IPS-18c (cell line): Measurements from ENCODE around the gene TP53BP1.

Experiments
- H3K4me3 ChIP-seq: 2 replicates; pipeline ENCODE4 v1.7.0; 2013; ENCODE audit warnings: low read depth, mild to moderate bottlenecking, low read length, moderate library complexity; ENCODE audit not compliant: insufficient read depth
- H3K9me3 ChIP-seq: one replicate; pipeline ENCODE4 v1.6.1; 2013; ENCODE audit warnings: mild to moderate bottlenecking, low read length, moderate library complexity; ENCODE audit not compliant: control insufficient read depth, insufficient read depth

TP53BP1 gene

GRCh38 chr15:43446344-43446743, 46.6 kb downstream of the TP53BP1 start:
- no peaks in the 10 kb centered on the region for H3K9me3 ChIP-seq
- no peak overlapping the region for H3K4me3 ChIP-seq

GRCh38 chr15:43441316-43441715, 51.6 kb downstream of the TP53BP1 start:
- H3K4me3 ChIP-seq, result no peak overlapping the region
- no peaks in the 10 kb centered on the region for H3K9me3 ChIP-seq

- H3K9me3 ChIP-seq, result no peaks in the 10 kb centered on the region
- H3K4me3 ChIP-seq, result no peak overlapping the region
Observed at GRCh38 chr15:43440721-43441281, 52.2 kb downstream of the TP53BP1 start.

GRCh38 chr15:43439268-43439667, 53.7 kb downstream of the TP53BP1 start:
- H3K9me3 ChIP-seq, result no peaks in the 10 kb centered on the region
- H3K4me3 ChIP-seq, result no peak overlapping the region

GRCh38 chr15:43436395-43436794, 56.6 kb downstream of the TP53BP1 start:
- Histone ChIP-seq H3K4me3 (no peak overlapping the region), H3K9me3 (no peaks in the 10 kb centered on the region)

- H3K4me3 ChIP-seq, result no peak overlapping the region
- H3K9me3 ChIP-seq, result no peaks in the 10 kb centered on the region
Observed at GRCh38 chr15:43434446-43434845, 58.5 kb downstream of the TP53BP1 start.

GRCh38 chr15:43433661-43434303, 59.2 kb downstream of the TP53BP1 start:
- no peaks in the 10 kb centered on the region for H3K9me3 ChIP-seq
- H3K4me3 ChIP-seq, result no peak overlapping the region

GRCh38 chr15:43433165-43433564, 59.8 kb downstream of the TP53BP1 start:
- Histone ChIP-seq H3K9me3 (no peaks in the 10 kb centered on the region), H3K4me3 (no peak overlapping the region)

GRCh38 chr15:43429687-43430086, 63.3 kb downstream of the TP53BP1 start:
- Histone ChIP-seq H3K4me3 (no peak overlapping the region), H3K9me3 (no peaks in the 10 kb centered on the region)

GRCh38 chr15:43423793-43424192, 69.2 kb downstream of the TP53BP1 start:
- H3K9me3 ChIP-seq, result no peaks in the 10 kb centered on the region

GRCh38 chr15:43420876-43421275, 72.1 kb downstream of the TP53BP1 start:
- H3K9me3 ChIP-seq, result no peaks in the 10 kb centered on the region

More at GRCh38 chr15:43423793-43424192, 69.2 kb downstream of the TP53BP1 start:
- H3K4me3 ChIP-seq, result no peak overlapping the region

GRCh38 chr15:43420435-43420834, 72.5 kb downstream of the TP53BP1 start:
- Histone ChIP-seq H3K4me3 (no peak overlapping the region), H3K9me3 (no peaks in the 10 kb centered on the region)

More at GRCh38 chr15:43420876-43421275, 72.1 kb downstream of the TP53BP1 start:
- no peak overlapping the region for H3K4me3 ChIP-seq

- H3K4me3 ChIP-seq, result no peak overlapping the region
- H3K9me3 ChIP-seq, result no peaks in the 10 kb centered on the region
Observed at GRCh38 chr15:43414196-43414595, 78.8 kb downstream of the TP53BP1 start.

GRCh38 chr15:43412096-43412495, 80.9 kb downstream of the TP53BP1 start:
- no peaks in the 10 kb centered on the region for H3K9me3 ChIP-seq
- H3K4me3 ChIP-seq, result no peak overlapping the region

GRCh38 chr15:43410572-43411214, 82.3 kb downstream of the TP53BP1 start:
- H3K4me3 ChIP-seq, result no peak overlapping the region
- no peaks in the 10 kb centered on the region for H3K9me3 ChIP-seq

- H3K4me3 ChIP-seq, result no peak overlapping the region
- no peaks in the 10 kb centered on the region for H3K9me3 ChIP-seq
Observed at GRCh38 chr15:43408789-43409188, 84.2 kb downstream of the TP53BP1 start.

- Histone ChIP-seq H3K4me3 (no peak overlapping the region), H3K9me3 (no peaks in the 10 kb centered on the region)
Observed at GRCh38 chr15:43406808-43407207, 86.1 kb downstream of the TP53BP1 start.

- H3K9me3 ChIP-seq, result no peaks in the 10 kb centered on the region
- H3K4me3 ChIP-seq, result no peak overlapping the region
Observed at GRCh38 chr15:43406189-43406588, 86.8 kb downstream of the TP53BP1 start.
